Activated CD4-positive, alpha-beta T cell treated with anti-CD3 and anti-CD28 coated beads, Interleukin-10, Interleukin-2, amounts not matched to agents 100 ng/mL and 50 ng/mL, durations not matched to agents 16 hours and 8 hours (primary cell): ENCODE results near the gene TSEN54.
"Not testable (repeated sequence)": the region's sequence is repeated elsewhere in the genome, so short reads cannot be mapped to it uniquely, and the experiment has no call there.

ENCODE experiments used
- DNase-seq: peaks from one replicate; pipeline ENCODE4 v3.0.0-alpha.2; 2020

The TSEN54 gene

DNA sequence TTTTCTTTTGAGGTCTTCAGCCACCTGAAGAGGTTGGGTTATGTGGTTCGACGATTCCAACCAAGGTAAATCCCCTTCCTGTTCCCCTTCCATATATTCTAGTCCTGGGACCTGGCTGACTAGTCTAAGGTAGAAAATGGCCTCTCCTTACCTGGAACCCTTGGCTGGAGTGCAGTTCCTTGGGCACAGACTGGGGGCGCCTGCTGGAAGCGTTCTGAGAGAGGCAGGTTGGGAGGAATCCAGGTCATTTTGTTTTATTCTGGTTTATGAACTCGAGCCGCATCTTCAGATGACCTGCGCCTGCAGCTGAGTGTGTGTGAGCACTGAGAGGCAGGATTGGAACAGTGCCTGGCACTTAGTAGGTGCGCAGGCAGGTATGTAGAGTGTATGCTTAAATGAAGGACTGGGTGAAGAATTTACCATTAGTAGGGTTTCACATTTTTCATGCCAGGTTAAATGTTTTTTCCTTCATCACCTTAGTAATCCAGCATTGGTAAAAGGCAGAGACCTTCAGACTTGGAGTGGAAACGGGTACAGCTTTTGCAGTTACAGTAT is 2.7 kb downstream of the TSEN54 start:
- DNase-seq = no peak

DNA sequence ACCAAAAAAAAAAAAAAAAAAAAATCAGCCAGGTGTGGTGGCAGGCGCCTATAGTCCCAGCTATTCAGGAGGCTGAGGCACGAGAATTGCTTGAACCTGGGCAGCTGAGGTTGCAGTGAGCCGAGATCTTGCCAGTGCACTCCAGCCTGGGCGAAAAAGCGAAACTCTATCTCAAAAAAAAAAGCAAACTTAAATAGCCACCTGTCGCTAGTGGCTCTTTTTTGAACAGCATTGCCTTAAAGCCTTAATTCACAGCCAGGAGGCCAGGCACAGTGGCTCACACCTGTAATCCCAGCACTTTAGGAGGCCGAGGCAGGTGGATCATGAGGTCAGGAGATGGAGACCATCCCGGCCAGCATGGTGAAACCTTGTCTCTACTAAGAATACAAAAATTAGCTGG is 4.1 kb downstream of the TSEN54 start:
- not testable (repeated sequence) for DNase-seq

GRCh38 chr17:75521290-75521689 is 5.0 kb downstream of the TSEN54 start:
- DNase-seq = no peak

DNA sequence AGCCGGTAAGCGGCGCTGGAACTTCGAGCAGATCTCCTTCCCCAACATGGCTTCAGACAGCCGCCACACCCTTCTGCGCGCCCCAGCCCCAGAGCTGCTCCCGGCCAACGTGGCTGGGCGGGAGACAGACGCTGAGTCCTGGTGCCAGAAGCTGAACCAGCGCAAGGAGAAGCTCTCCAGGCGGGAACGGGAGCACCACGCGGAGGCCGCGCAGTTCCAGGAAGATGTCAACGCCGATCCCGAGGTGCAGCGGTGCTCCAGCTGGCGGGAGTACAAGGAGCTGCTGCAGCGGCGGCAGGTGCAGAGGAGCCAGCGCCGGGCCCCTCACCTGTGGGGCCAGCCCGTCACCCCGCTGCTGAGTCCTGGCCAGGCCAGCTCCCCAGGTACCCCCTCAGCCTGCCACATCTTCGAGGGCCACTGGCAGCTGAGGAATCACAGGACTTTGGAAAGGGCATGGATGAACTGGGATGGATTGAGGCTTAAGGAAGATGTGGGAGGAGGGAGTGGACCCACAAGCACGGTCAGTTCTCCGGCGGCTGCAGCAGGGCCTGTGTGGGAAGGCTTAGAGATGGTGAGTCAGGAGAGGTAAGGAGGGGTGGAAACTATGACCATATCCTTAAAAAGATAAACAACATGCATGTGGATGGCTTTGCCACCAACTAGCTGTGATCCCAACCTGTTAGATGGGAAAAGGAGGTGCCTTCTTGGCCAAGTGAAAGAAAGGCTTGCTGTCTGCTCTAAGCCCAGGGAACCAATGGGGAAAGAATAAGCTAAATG is 5.8 kb downstream of the TSEN54 start:
- no peak for DNase-seq

- DNase-seq = no peak
Observed at GRCh38 chr17:75523647-75524046, 7.3 kb downstream of the TSEN54 start.

DNA sequence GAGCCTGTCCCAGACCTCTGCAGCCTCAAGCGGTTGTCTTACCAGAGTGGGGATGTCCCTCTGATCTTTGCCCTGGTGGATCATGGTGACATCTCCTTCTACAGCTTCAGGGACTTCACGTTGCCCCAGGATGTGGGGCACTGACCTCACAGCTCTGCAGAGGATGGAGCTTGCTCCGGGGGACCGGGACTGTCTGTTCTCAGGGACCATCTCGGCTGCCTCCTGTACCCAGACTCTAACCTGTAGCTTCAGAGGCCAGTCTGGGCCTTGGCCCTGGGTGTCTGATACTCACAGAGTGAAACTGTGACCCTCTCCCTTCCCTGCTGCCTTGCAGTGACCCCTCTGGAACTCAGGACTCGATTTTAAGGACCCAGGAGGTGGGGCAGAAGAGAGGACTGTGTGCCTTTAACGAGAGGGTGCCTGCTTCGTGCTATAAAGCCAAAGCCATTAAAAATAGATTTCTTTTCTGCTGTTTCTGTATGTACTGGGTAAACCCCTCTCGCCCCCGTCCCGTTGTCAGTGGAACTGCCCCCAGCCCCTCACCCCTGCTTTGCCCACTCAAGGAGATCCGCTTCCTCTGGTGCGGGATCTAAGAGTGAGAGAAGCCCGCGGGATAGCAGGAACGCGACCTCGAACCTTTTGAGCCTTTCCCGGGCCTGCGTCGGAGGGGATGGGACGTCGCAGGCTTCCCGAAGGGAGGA is 8.1 kb downstream of the TSEN54 start:
- no peak for DNase-seq

DNA sequence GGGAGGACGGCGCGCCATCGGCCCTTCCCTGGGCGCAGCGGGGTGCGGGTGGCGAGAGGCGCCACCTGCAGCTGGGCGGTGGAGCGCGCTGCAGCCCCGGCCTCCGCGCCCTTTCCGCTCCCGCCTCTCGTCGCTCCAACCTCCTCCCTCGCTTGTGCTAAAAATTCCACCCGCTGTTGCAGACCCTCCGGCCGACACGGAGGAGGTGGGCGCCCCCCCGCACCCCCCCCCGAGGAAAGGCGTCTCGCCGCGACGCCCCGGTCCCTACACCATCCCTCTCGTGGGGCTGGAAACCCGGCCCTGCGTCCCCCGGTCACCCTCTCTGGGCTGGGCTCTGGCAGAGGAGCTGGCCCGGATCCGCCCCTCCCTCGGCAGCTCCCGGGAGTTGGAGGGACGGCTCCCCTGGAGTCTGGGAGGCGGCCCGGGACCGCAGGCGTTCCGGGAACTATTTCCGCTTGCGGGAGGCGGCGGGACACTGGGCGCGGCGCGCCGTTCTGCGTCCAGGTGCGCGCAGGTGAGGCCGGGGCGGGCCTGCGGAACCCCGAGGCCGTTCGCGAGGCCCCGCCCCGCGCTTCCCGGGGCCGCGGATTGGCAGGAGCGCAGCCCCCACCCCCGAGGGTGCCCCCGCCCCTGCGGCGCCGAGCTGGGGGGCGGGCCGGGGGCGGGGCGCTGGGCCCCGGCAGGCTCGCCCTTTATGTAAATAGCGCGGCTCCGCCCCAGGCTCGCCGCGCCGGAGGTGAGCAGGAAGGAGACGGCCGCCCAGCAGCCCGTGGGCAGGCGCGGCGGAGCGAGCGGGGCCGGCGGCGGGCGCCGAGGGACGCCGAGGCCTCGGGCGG is 8.9 kb downstream of the TSEN54 start, which contains the start of gene LLGL2:
LLGL2 (plus strand) TSS at position 728 of the 836 bp plus-strand sequence. CDS start 17,730 bp downstream, outside the sequence.
- DNase-seq = peak; percentile 84

- no peak for DNase-seq
Observed at GRCh38 chr17:75525806-75526554, 9.7 kb downstream of the TSEN54 start.

- no peak for DNase-seq
Observed at GRCh38 chr17:75526555-75527270, 10.4 kb downstream of the TSEN54 start.

DNA sequence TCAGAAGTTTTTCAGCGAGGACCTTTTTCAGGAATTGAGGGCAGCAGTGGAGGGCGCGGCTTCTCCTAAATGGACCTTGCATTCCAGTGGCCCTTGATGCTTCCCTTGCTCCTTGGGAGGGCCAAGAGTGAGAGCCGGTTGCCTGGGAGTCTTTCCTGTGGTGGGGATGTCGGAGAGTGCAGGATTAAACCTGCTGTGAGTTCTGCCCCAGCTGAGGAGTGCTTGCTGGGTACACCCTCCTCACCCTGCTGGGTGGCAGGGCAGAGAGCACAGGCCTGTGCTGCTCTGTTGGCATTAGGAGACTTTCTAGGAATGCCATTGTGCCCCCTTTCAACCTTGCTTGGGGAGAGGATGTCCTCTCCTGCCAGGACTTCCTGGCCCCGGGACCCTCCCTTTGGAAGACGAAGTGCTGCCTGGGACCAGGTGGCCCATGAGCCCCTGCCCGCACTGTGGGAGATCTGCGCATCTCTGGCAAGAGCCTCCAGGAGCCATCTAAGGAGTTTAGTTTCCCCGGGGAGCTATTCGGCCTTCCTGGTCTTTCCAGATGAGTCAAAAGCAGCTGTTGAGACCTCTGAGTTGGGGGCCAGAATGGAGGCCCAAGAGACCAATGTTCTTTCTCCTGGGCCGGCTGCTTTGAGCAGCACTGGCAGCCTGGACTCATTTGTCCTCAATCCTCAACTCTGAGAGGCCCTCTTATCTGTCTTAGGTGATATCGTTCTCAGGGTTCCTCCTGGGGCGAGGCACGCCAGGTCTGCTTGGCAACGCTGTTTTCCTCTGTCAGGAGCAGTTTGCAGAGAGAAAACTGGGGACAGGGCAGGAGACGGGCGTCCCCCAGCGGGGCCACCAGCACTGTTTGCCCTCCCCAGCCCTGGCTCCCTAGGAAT is 14.8 kb downstream of the TSEN54 start:
- no peak for DNase-seq

GRCh38 chr17:75531721-75532072 is 15.4 kb downstream of the TSEN54 start:
- no peak for DNase-seq

DNA sequence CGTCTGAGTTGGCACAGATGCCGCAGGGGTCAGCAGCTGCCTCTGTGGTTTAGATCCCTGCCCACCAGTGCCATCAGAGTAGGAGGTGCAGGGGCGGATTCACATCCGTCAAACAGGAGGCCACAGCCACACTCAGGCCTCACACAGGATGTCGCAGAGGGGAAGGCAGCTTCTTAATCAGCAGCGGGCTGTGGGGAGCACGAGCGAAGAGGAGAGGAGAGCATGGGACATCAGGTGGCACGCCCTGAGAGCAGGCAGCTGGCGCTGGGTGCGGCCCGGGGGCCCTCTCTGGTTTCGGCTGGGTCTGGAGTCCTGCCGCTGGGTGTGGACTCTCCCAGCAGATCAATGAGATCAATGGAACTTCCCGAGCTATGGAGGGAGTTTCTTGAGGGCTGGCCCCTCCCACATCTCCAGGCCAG is 18.8 kb downstream of the TSEN54 start:
- DNase-seq = peak; percentile 88

GRCh38 chr17:75535871-75536270 is 19.5 kb downstream of the TSEN54 start:
- no peak for DNase-seq

DNA sequence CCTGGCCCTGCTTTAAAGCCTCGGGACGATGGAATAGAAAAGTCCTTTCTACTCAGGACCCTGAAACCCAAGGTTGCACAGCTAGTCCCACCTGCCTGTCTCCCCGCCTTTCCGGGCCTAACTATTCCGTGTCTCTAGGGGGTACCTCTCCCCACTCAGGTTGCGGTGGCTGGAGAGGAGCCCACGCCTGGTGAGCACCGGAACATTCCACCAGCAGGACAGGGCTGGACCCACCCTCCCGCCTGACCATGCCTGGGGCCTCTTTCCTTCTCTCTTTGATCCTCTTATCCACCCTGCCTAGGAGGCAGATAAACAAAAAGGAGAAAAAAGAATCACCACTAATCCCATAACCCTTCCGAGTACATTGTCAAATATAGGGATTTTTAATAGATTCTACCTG is 20.0 kb downstream of the TSEN54 start:
- DNase-seq = no peak

DNA sequence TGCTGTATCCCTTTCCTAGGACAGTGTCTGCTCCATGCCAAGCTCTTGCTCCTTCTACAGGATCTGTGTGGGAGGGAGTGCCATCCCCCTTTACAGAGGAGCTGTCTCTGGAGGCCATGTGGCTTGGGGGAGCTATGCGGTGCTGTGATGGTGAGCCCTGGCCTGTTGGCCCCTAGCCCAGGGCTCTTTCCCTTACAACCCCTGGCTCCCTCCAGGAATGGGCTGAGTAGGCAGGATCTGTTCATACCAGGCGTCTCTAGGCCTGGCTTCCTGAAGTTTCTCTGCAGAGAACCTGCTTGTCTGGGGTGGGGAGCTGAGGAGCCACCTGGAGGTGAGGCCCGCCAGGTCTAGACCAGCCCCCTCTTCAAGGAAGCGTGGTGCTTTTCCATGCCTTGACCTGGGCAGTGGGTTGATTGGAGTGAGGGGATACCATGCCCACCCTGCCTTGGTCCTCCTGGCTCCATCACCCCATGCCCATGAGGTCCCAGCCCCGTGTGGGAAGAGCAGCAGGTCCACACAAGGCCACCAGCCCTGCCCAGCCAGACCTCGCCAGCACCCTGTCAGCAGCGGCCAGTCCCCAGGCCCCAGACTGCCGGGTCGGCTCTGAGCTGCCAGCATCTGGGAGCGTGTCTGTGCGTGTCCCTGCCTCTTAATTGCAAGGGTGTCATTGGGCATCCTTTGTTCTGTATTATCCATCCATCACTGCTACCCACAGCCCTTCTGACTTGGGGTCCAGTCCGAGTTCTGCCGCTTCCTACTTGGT is 23.8 kb downstream of the TSEN54 start:
- no peak for DNase-seq

DNA sequence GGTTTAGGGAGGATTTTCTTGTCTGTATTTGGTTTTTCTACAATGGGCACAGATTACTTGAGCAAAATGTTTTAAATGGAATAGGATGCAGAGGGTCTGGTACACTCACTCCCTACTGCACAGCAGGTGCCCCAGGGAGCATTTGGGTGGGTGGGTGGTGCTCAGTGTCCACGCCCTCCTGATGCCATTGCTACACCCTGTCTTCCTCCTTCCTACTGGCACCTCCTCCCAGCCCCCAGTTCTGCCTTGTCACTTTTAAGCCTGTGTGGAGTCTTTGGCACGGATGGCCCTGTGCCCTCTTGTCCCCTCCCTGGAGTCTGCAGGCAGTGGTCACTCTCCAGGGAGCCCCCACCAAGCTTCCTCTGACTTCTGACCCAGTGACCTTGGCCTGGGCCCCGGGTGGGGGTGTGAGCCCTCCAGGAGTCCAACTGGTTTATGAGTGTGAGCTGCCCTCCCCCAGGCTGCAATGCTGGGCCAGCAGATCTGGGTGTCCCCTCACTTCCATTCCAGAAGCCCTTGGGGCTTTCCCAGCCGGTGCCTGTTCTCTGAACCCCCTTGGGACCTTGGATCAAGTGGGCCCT is 24.7 kb downstream of the TSEN54 start:
- DNase-seq = no peak

- no peak for DNase-seq
Observed at GRCh38 chr17:75542229-75542628, 25.9 kb downstream of the TSEN54 start.

GRCh38 chr17:75542728-75543336 is 26.5 kb downstream of the TSEN54 start:
- no peak for DNase-seq

DNA sequence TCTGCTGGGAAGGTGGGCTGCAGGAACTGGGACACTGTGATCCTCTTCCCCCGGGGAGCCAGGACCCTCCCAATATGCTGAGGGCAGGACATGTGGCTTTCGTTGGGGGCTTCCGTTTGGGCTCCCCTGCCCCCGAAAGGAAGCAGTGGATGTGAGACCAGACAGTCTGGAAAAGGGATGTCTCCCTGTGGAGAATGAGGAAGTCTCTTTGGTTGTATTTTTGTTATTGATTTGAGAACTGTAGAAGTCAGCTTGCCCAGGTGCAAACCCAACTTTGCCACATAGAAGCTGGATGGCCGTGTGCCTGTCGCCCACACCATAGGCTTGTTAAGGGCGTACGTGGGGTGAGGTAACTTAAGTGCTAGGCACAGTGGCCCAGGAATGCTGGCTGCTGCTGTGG is 27.9 kb downstream of the TSEN54 start:
- no peak for DNase-seq
